T-helper 2 cell treated with Interferon-gamma antibody and Interleukin-4, amounts not matched to agents 100 ng/mL and 5 ng/mL, for 36 hours (primary cell): ENCODE data around the gene RAD21L1. TPM values are rescaled to one million over a fixed set of nuclear protein-coding genes. Genes with fewer than 3 reads are reported as not detected.
"Not testable (repeated sequence)": the region's sequence is repeated elsewhere in the genome, so short reads cannot be mapped to it uniquely, and the experiment has no call there.

ENCODE experiments used
- intact Hi-C: fragments of 100-400 bp; cut with micrococcal nuclease; formaldehyde crosslinking; loops from one replicate; pipeline ENCODE4 v1.15.1; 2023
- total RNA-seq: library from RNA; stranded (reverse); gene quantifications from 2 replicates; pipeline ENCODE4 v1.2.3, GENCODE V29; 2022

Gene RAD21L1
- total RNA-seq, 1 donor from 2014 or later: not detected

GRCh38 chr20:1224205-1224890 is 1.5 kb upstream of the RAD21L1 start:
- intact Hi-C loops: no loop called here

GRCh38 chr20:1225263-1225782 is 521 bp upstream of the RAD21L1 start:
- intact Hi-C loops: loop anchor here (1.0 to 5.0 kb wide), 3 partner anchors 100 to 172 kb away; partner anchors contain the start of gene PSMF1

GRCh38 chr20:1229541-1229940 is 3.7 kb downstream of the RAD21L1 start:
- intact Hi-C loops: loop anchor here (5.0 kb wide), 1 partner anchor 168 kb away; no protein-coding TSS in a partner anchor

- intact Hi-C loops: no loop called here
Observed at GRCh38 chr20:1232286-1233111, 6.7 kb downstream of the RAD21L1 start.

- intact Hi-C loops: no loop called here
Observed at GRCh38 chr20:1240549-1240948, 14.7 kb downstream of the RAD21L1 start.

GRCh38 chr20:1241456-1241855 is 15.6 kb downstream of the RAD21L1 start:
- intact Hi-C loops: no loop called here

GRCh38 chr20:1242099-1242498 is 16.3 kb downstream of the RAD21L1 start:
- intact Hi-C loops: no loop called here

- intact Hi-C loops: no loop called here
Observed at GRCh38 chr20:1242530-1242929, 16.7 kb downstream of the RAD21L1 start.

GRCh38 chr20:1245578-1245977 is 19.7 kb downstream of the RAD21L1 start:
- intact Hi-C loops: no loop called here

GRCh38 chr20:1247689-1248088 is 21.8 kb downstream of the RAD21L1 start:
- intact Hi-C loops: no loop called here

- intact Hi-C loops: not testable (repeated sequence)
Observed at GRCh38 chr20:1250282-1250681, 24.4 kb downstream of the RAD21L1 start.

- intact Hi-C loops: no loop called here
Observed at GRCh38 chr20:1252416-1252815, 26.6 kb downstream of the RAD21L1 start.

GRCh38 chr20:1254254-1254653 is 28.4 kb downstream of the RAD21L1 start:
- intact Hi-C loops: no loop called here

- intact Hi-C loops: no loop called here
Observed at GRCh38 chr20:1255675-1256074, 29.8 kb downstream of the RAD21L1 start.

- intact Hi-C loops: no loop called here
Observed at GRCh38 chr20:1263853-1264252, 38.0 kb downstream of the RAD21L1 start.

- intact Hi-C loops: no loop called here
Observed at GRCh38 chr20:1264727-1265126, 38.9 kb downstream of the RAD21L1 start.

GRCh38 chr20:1265226-1265915 is 39.5 kb downstream of the RAD21L1 start:
- intact Hi-C loops: no loop called here

- intact Hi-C loops: loop anchor here (1.0 kb wide), 2 partner anchors 40 to 59 kb away; partner anchors contain the start of gene RAD21L1
Observed at GRCh38 chr20:1265916-1266166, 40.0 kb downstream of the RAD21L1 start.

- intact Hi-C loops: loop anchor here (1.0 kb wide), 2 partner anchors 40 to 59 kb away; partner anchors contain the start of gene RAD21L1
Observed at GRCh38 chr20:1266167-1266973, 40.5 kb downstream of the RAD21L1 start, which contains the start of gene SNPH. Gene SNPH, plus strand, starts transcription at chr20:1266294. Its CDS starts 29,946 bp downstream, at chr20:1296240.

- intact Hi-C loops: no loop called here
Observed at GRCh38 chr20:1267161-1267560, 41.3 kb downstream of the RAD21L1 start.
